GM18507 (cell line): ENCODE data around the gene UCP3.

Source experiments
- DNase-seq: peaks from one replicate; pipeline ENCODE4 v3.0.0; 2011; ENCODE audit warnings: low read depth; ENCODE audit not compliant: insufficient read length; ENCODE audit errors: extremely low spot score
- FAIRE-seq: peaks from 2 replicates; lab custom pipeline; 2011; peaks lifted over from hg19 to GRCh38; lab: Jason Lieb, UNC

UCP3 gene

GRCh38 chr11:74019104-74019738, 10.3 kb upstream of the UCP3 start:
- no peak for FAIRE-seq
- DNase-seq: no peak

DNA sequence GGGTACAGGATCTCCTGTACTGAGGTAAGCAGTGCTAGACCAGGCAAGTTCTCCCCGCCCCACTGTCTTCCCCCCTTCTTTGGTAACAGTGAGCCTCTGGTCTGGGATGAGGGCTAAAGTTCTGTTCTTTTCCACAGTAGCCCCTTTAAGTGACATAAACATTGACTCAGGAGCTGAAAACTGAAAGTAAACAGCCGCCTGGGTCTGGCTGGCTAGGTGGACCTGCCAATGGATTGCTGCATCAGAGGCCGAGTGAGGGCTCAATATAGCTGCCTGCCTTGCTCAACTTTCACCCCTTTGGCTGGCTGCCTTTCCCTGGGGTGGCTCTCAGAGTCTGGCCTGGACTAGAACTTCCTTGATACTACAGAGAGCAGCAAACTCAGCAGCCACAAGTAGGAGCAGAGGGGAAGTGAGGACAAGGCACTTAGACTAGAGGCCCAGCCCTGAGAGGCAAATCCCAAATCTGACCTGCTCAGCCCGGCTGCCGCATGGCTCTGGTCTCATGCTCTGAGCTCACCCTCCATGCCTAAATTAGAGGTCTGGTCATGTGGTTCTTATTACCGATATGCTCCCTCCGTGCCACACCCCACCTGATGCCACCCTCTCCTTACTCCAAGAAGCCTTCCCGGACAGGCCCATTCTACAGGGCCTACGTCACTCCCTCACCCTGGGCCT, 9.6 kb upstream of the UCP3 start:
- FAIRE-seq: no peak
- DNase-seq: no peak

- DNase-seq (no peak), FAIRE-seq (no peak)
Observed at GRCh38 chr11:74017631-74018030, 8.7 kb upstream of the UCP3 start.

DNA sequence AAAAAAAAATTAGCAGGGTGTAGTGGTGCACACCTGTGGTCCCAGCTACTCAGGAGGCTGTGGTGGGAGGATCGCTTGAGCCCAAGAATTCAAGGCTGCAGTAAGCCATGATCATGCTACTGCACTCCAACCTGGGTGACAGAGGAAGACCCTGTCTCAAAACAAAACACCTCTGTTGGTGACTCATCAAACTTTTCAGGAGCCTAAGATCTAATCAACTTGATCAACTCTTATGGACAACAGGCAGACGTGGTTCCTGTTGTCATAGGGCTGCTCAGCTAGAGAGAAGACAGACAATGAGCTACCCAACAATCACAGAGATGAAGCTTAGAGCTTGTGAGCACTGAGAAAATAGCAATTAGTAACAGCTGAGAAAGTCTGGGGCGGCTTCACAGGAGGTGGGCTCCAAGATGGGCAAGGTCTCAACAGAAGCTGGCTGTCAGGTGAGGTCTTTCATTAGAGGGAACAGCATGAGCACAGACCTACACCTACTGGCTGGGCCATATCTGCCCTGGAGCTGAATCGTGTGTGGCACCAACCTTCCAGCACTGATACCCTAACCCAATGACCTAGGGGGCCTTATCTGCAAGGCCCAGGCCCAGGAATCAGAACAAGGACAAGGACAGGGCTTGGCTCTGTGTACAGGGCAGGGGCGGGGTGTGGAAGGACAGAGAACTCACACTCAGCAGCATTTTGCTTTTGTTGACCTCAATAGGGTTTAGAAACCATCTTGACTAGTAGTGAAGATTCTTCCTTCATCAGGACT, 7.2 kb upstream of the UCP3 start:
- FAIRE-seq: no peak
- DNase-seq: no peak

DNA sequence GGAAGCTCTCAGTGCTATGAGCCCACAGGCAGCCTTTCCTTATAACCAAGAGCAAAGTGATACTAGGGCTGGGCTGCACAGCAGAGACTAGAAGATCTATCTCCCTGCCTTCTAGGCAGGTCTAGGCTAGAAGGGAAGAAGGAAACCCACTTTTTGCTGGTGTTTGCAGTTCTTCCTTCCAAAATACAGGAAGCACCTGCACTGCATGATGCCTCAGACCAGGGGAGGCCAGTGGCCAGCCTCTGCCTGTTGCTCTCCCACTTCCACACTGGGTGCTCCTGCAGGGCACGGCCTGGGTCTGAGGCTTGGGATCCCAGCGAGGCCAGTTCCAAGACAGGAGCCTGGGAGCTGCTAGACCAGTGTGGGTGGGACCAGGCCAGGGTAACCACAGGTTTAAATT, 6.0 kb upstream of the UCP3 start:
- FAIRE-seq: no peak

DNA sequence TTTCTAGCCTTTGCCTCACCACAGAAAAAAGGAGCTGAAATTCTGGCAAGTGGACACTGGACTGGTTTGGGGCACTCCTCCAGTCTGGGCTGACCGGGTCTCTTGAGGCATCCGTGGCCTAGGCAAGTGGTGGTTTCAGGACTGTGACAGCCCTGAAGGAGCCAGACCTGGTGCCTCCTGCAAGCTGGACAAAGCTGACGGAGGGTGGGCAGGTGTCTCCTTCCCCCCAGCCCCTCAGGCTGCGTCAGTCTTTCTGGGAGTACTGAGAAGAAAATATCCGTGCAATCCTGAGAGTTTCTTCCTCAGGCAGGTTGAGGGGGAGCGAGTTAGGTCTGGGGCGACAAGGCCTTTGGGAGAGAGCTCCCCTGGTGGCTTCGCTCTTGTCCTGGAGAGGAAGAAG, 4.3 kb upstream of the UCP3 start:
- no peak for DNase-seq
- no peak for FAIRE-seq

More for the DNA sequence above, 6.0 kb upstream of the UCP3 start:
- DNase-seq: no peak

DNA sequence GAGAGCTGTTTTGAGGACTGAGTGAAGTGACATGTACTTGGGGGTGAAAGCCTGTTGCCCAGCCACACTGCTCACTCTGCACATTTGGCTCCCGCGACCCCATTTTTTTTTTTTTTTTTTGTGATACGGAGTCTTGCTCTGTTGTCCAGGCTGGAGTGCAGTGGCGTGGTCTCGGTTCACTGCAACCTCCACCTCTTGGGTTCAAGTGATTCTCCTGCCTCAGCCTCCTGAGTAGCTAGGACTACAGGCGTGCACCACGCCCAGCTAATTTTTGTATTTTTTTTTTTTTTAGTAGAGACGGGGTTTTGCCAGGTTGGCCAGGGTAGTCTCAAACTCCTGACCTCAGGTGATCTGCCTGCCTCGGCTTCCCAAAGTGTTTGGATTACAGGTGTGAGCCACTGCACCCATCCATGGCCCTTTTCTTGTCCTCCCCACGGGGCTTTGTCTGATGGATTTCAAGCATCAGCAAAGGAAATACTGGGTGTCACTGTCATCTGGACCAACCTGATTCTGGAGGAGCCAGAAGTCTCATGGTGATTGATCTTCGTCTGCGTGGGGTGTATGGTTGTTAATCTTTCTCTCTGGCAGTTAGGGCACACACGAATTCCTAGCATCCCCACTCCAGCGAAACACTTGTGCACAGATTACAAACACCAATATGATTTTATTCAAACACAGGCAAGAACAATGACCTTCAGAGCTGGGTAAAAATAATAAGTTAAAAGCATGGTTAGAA, 3.4 kb upstream of the UCP3 start:
- FAIRE-seq: no peak
- no peak for DNase-seq

GRCh38 chr11:74011360-74012073, 2.6 kb upstream of the UCP3 start:
- FAIRE-seq: peak; percentile 88
- DNase-seq: peak; percentile 44

GRCh38 chr11:74010306-74011300, 1.7 kb upstream of the UCP3 start:
- FAIRE-seq (no peak), DNase-seq (no peak)

DNA sequence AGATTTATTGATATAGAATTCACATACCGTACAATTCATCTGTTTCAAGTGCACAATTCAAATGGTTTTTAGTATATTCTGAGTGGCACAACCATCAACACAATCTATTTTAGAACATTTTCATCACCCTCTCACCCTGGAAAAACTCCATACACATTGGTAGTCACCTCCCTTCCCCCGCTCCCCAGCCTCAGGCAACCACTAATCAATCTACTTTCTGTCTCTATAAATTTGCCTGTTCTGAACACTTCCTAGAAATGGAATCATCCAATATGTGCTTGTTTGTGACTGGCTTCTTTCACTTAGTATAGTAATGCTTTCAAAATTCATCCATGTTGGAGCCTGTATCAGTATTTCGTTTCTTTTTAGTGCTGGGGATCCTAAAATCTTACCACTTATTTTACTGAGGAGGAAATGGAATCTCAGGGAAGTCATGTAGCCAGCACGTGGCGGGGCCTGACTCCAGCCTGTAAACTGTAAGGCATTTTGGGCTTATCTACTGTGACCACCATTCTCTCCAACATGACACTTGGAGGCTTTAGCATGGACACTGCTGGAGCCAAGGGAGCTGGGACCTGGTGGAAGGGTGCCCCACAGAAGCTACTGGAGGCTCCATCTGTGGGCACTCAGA, 905 bp upstream of the UCP3 start:
- DNase-seq (no peak), FAIRE-seq (no peak)

GRCh38 chr11:74009230-74009547, 304 bp upstream of the UCP3 start:
- FAIRE-seq (no peak), DNase-seq (no peak)

GRCh38 chr11:74007691-74008372, 1.1 kb downstream of the UCP3 start:
- DNase-seq (no peak), FAIRE-seq (no peak)

DNA sequence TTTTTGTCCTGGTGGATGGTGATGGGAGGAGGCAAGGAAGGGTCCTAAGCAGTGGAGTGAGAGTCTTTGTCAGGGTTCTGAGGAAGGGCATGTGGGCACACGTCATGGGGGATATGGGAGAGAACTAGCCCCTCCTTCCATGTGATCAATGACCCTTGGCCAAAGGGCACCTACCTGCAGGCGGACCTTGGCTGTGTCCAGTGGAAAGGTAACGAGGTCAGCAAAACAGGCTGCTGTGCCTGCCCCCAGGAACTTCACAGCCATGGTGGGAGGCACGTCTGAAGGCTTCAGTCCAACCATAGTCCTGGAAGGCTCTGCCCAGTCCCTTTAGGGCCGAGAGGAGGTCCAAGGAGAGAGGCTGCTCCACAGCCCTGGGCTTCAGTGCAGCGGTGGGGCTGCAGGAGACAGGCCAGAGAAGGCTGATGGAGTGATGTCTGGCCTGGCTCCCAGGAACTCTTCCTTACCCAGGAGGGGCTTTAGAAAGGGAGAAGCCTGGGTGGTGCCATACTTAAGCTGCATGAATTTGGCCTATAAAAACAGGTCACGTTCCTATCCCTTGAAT, 2.1 kb downstream of the UCP3 start:
- FAIRE-seq (no peak), DNase-seq (no peak)

DNA sequence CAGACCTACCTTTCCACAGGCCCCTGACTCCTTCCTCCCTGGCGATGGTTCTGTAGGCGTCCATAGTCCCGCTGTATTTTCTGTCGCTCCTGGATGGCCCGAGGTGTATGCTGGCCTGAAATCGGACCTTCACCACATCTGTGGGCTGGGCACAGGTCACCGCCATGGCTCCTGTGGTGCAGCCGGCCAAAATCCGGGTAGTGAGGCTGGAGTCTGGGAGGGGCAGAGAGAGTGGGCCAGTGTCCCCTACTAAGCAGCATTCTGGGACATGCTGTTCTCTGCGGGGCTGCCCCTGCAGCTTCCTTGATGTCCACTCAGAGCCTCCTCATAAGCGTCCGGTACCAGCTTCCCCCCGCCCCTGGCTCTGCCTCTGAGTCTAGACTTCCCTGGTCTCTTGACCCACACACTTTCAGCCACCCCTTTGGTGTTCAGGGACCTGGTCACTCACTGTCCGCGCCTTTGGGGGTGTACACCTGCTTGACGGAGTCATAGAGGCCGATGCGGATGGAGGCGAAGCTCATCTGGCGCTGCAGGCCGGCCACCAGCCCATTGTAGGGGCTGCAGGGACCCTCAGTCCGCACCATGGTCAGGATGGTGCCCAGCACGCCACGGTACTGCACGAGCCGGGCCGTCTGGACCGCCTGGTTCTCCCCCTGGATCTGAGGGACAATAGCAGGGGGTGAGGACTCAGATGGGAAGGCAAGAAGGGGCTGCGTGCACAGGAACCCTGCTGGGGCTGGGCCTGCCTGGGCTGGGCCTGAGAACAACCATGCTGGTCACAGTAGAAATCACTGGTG, 3.0 kb downstream of the UCP3 start:
- no peak for DNase-seq
- FAIRE-seq: no peak

GRCh38 chr11:74004759-74005615, 3.9 kb downstream of the UCP3 start:
- no peak for FAIRE-seq
- no peak for DNase-seq
